CD4-positive, alpha-beta T cell treated with Interleukin-15 for 4 hours (primary cell): ENCODE results near the gene SHISAL2B.
"Not testable (repeated sequence)": the region's sequence is repeated elsewhere in the genome, so short reads cannot be mapped to it uniquely, and the experiment has no call there.

ENCODE experiments used
- DNase-seq: peaks from one replicate; pipeline ENCODE4 v3.0.0-alpha.2; 2020; ENCODE audit warnings: low spot score

Gene SHISAL2B

DNA sequence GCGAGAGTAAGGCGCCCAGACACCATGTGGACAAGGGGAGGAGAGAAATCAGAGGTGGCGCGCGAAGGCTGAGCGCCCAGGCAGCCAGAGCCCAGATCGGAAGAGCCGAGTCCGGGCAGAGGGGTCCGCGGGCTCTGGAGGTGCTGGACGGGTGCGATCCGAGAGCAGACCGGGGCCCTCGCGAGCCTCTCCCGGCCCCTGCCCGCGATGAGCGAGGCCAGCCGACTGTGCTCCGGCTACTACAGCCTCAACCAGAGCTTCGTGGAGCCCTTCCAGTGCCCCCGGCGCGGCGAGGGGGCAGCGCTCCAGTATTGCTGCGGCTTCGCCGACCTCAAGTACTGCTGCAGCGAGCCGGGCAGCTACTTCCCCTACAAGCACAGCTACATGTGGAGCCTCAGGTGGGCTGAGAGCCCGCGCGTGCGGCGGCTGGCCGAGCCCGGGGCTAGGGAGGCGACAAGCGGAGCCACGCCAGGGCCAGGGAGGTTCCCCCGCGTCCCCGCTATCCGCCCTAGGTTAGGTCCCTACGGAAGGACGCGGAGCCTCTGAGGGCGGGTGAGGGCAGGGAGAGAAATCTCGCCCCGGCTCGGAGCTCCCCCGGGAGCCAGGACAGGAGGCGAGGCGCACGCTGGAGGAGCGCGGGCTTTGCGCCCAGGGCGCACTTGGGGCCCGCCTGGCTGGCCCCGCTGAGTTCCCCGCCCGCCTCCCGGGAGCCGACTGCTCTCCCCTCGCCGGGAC, at the start of gene SHISAL2B:
TSS of gene SHISAL2B (plus strand) at position 87 of the 735 bp plus-strand sequence. CDS start at position 208, 121 bp downstream.
- no peak for DNase-seq

GRCh38 chr5:64644831-64645230, 45.5 kb upstream of the SHISAL2B start:
- DNase-seq, result no peak

- DNase-seq, result no peak
These were observed 44.1 kb upstream of the SHISAL2B start for GRCh38 chr5:64646169-64646568.

- no peak for DNase-seq
These were observed 40.8 kb upstream of the SHISAL2B start for GRCh38 chr5:64649512-64649911.

- DNase-seq, result no peak
These were observed 36.3 kb upstream of the SHISAL2B start for GRCh38 chr5:64653766-64654560.

DNA sequence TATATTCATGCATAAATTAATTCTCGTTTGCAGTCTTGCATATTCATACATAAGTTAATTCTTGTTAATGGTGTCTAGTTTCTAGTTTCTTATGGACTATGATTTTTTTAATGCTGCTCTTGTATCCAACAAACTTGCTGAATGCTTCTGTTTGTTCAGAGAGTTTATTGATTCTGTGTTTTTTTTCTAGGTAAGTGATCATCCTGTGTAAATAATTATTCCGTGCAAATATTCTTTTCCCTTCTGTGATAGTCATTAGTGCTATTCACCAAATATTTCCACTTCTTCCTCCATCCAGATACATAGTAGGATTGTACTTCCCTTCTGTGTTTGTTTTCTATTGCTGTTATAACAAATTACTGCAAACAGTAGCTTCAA, 35.8 kb upstream of the SHISAL2B start:
- no peak for DNase-seq

DNA sequence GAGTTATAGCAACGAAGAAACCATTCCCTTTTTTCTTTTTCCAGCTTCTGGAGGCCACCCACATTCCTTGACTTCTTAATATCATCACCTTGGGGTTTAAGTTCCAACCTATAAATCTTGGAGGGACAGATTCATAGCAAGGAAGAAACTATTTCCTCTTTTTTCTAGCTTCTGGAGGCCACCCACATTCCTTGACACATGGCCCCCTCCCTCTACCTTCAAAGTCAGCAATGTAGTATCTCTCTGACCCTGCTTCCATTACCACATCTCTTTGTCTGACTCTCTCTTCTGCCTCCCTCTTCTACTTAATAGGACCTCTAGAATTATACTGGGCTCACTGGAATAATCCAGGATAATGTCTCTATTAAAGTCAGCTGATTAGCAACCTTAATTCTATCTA, 34.7 kb upstream of the SHISAL2B start:
- no peak for DNase-seq

- DNase-seq, result no peak
These were observed 31.0 kb upstream of the SHISAL2B start for GRCh38 chr5:64659289-64659688.

DNA sequence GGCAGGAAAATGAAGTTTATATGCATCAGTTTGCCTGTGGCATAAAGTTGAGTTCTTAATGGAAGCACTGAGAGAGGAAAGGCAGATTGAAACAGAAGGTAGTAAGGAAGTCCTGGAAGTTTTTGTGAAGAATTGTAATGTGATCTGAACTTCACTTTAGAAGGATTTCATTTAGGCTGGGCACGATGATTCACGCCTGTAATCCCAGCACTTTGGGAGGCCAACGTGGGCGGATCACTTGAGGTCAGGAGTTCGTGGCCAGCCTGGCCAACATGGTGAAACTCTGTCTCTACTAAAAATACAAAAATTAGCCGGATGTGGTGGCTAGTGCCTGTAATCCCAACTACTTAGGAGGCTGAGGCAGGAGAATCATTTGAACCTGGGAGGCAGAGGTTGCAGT, 27.1 kb upstream of the SHISAL2B start:
- not testable (repeated sequence) for DNase-seq

DNA sequence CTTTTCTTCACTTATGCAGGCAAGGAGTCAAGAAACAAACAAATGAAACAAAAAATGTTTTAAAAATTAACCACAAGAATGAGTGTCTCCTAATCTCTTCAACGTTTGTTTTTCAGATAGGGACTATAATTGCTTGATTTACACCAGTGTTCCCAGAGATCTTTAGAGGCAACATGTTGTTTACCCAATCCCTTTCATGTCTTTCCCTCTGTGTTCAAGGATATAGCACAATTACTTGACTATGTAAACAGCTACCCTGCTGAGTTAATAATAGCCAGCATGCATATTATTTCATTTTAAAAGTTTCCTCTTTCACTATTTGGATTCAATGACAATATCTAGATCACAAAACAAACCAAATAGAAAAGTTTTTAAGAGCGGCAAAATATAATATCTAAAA, 25.1 kb upstream of the SHISAL2B start:
- DNase-seq, result no peak

- no peak for DNase-seq
These were observed 24.2 kb upstream of the SHISAL2B start for GRCh38 chr5:64666078-64666477.

DNA sequence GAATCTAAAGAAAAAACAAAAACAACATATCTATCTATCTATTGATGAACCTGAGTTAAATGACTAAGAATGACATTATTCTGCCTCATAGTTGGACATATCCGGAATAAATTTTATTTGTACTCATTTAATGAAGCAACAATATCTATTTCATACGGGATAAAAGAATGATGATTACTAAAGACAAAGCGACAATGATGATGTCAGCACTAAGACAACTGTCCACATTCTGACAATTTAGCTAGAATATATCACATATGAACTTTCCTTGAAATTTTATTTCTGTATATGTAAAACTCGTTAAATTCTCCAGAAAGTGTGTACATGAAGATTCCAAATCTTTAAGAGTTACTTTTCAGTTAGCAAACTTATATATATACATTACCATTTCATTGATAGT, 23.2 kb upstream of the SHISAL2B start:
- DNase-seq, result no peak

DNA sequence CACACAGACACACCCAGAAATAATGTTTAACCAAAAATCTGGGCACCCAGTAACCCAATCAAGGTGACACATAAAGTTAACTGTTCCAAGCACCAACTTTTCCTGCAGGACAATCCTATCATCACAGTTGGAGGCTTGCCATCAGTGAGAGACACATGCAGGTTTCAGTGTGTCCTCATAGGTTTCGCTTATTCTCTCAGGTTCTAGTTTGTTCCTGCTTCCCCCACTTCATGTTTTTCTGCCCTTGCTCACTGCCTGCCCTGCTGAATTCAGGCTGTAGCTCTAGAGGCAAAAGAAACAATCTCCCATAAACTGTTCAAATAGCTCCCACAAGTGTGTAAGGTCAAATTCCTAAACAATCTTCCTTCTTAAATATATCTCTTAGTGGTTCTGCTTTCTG, 20.0 kb upstream of the SHISAL2B start:
- no peak for DNase-seq

DNA sequence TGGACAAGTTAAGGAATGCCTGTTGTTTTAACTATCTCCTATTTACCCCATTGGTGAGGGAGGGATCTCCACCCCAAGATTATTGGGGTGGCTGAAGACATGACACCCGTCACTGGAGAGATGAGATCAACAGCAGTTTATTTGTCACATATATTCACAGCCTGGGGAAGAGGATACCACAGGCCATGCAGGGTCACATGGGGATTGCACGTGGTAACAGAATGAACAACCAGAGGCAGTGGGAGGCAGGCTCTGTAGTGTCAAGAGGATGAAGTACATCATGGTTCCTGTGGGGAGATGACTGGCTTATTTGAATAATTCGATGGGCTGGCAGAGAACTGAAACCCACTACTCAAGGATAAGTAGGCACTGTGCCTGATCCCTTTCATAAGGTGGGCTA, 18.6 kb upstream of the SHISAL2B start:
- no peak for DNase-seq

- no peak for DNase-seq
These were observed 11.9 kb upstream of the SHISAL2B start for GRCh38 chr5:64678374-64678773.

DNA sequence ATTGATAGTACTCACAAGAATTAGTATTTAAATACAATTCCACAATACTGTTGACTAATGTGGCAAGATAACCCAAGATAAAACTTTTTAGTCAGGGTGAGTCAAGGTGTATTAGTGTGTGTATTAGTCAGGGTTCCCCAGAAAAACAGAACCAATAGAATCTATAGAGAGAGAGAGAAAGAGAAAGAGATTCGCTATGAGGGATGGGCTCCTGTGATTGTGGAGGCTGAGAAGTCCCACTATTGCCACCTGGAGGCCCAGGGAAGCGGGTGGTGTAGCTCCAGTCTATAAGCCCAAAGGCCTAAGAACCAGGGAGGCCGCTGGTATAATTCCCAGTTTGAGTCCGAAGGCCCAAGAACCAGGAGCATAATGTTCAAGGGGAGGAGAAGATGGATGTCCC, 10.0 kb upstream of the SHISAL2B start:
- DNase-seq, result no peak

- no peak for DNase-seq
These were observed 7.7 kb upstream of the SHISAL2B start for GRCh38 chr5:64682608-64683007.

DNA sequence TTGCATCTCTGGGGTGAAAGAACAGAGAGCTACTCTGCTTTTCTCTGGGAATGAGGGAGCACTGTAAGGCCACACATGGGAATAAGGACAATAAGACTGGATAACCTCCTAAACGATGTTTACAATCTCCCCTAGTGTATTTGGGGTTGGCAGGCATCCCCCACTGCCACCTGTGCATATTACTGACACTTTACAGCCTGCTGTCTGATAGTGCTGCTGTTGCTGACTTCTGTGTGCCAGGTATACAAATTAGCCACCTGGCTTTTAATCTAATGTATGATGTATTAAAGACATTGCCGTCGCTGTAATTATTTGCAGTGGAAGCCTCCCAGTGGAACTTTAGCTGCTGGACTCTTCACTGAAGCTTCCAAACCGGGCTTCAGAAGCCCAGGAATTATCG, 4.4 kb upstream of the SHISAL2B start:
- DNase-seq, result no peak

- no peak for DNase-seq
These were observed 1.9 kb upstream of the SHISAL2B start for GRCh38 chr5:64688391-64688790.

DNA sequence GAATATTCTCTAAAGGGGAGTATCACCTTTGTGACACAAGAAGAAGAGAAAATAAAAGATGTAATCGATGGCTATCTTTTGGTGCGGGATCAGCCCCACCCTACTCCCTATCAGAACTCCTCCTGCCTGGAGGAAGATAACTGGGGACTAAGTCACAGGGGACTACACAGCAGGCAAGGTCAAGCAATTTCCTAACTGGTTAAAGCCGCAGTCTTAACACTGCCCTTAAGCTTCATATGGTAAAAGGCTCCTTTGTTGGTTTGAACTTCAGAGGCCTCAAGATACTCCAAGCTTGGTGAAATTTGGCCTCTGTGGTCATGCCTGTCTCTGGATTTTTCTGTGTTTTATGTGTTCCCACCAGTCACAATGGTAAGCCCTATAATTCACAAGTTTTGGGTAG, 1.3 kb upstream of the SHISAL2B start:
- DNase-seq, result no peak

- no peak for DNase-seq
These were observed 243 bp upstream of the SHISAL2B start for GRCh38 chr5:64690104-64690416.

DNA sequence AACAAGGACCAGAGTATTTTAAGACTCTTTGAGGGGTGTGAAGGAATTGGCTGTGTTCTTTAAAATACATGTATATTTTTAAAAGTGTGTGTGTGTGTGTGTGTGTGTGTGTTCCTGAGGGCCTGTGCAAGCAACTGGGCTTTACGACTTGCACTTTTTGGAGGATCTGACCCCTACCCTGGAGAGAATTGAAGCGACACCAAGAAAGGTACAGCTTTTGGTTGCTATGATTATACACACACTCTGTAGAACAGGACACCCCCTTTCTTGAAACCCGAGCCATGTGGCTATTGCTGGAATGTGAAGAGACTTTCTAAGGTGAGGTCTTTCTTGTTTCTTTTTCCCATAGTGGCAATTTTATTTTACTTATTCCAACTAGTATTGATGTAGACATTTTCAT, 988 bp downstream of the SHISAL2B start:
- no peak for DNase-seq

DNA sequence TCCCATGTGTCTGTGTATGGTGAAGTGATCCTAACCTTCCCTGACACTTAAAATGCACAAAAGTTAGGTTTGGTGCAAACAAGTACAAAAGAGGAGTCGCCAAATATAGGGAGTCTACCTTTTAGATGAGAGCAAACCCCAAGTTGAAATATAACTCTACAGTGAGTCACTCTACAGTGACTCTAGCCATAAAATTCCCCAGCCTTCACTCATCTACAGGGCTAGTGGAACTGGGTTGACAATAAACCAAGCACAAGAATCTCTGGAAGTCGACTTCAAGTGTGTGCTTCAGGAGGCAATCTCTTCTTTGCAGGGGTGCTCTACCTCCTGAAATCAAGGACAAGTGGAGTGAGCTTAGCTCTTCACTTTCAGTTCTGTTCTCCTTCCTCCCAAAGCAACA, 3.3 kb downstream of the SHISAL2B start:
- no peak for DNase-seq

GRCh38 chr5:64696414-64696813, 6.1 kb downstream of the SHISAL2B start:
- DNase-seq, result not testable (repeated sequence)
